Natural killer cell (primary cell): Measurements from ENCODE around the gene MB. TPM values are rescaled to one million over a fixed set of nuclear protein-coding genes. Genes with fewer than 3 reads are reported as not detected.
A peak's percentile ranks its signal among the peaks of the same experiment; 100 is the strongest.

Source experiments
- ATAC-seq, 3 donors: fragments of 150-1000 bp in 2 of 3; fragments of 200-7000 bp in 1 of 3; cut with Tn5 transposase; 1 replicate in 1 of 3; 2 replicates in 2 of 3; pipeline ENCODE4 v1.10.0; 2021; ENCODE audit warnings: mild to moderate bottlenecking in 2 of 3, moderate library complexity in 2 of 3
- DNase-seq, 2 donors: peaks; one replicate each; pipeline versions ENCODE4 v3.0.0 to v3.0.0-alpha.2; 2013 to 2021; ENCODE audit warnings: mixed read lengths in 1 of 2
- H3K27ac ChIP-seq: one replicate; pipeline ENCODE4 v1.5.1; 2013; ENCODE audit warnings: mild to moderate bottlenecking, low read length
- H3K27me3 ChIP-seq: one replicate; pipeline ENCODE4 v1.6.1; 2013; ENCODE audit warnings: low read length; ENCODE audit not compliant: control insufficient read depth, insufficient read depth
- H3K36me3 ChIP-seq: one replicate; pipeline ENCODE4 v1.6.1; 2013; ENCODE audit warnings: low read length; ENCODE audit not compliant: control insufficient read depth, insufficient read depth
- H3K4me1 ChIP-seq: one replicate; pipeline ENCODE4 v1.6.1; 2013; ENCODE audit warnings: low read length; ENCODE audit not compliant: control insufficient read depth, insufficient read depth
- H3K4me3 ChIP-seq: one replicate; pipeline ENCODE4 v1.5.1; 2013; ENCODE audit warnings: low read length
- H3K9me3 ChIP-seq: one replicate; pipeline ENCODE4 v1.6.1; 2013; ENCODE audit warnings: low read length; ENCODE audit not compliant: control insufficient read depth, insufficient read depth
- H3K27ac Mint-ChIP-seq, 2 donors: one replicate each; pipeline ENCODE4 v1.8.0; 2022; ENCODE audit warnings: mild to moderate bottlenecking in 2 of 2, mixed read lengths in 2 of 2, moderate library complexity in 1 of 2
- H3K27me3 Mint-ChIP-seq, 2 donors: one replicate each; pipeline ENCODE4 v1.8.0; 2022; ENCODE audit warnings: low read depth in 2 of 2, mixed read lengths in 2 of 2
- H3K36me3 Mint-ChIP-seq: one replicate; pipeline ENCODE4 v1.8.0; 2022; ENCODE audit warnings: mixed read lengths
- H3K4me1 Mint-ChIP-seq, 2 donors: one replicate each; pipeline ENCODE4 v1.8.0; 2022; ENCODE audit warnings: mixed read lengths in 2 of 2
- H3K4me3 Mint-ChIP-seq: one replicate; pipeline ENCODE4 v1.8.0; 2022; ENCODE audit warnings: mild to moderate bottlenecking, moderate library complexity, mixed read lengths
- H3K9me3 Mint-ChIP-seq, 2 donors: one replicate each; pipeline ENCODE4 v1.8.0; 2022; ENCODE audit warnings: mixed read lengths in 2 of 2
- CTCF ChIP-seq: fragments of 200-600 bp; IDR thresholded peaks from one replicate; pipeline ENCODE4 v1.8.0; 2022; ENCODE audit warnings: antibody characterized with exemption
- WGBS: methylation state at CpG from one replicate; pipeline ENCODE4 v1.1.7; 2013; ENCODE audit warnings: missing lambda C conversion rate; ENCODE audit not compliant: insufficient coverage; 5-methylcytosine and 5-hydroxymethylcytosine counted together
- intact Hi-C: fragments of 100-400 bp; cut with micrococcal nuclease; formaldehyde crosslinking; loops from one replicate; pipeline ENCODE4 v1.14.2; 2022
- total RNA-seq, 4 donors: library from RNA; stranded (reverse); fragments of 120-200 nt in 1 of 4; gene quantifications; one replicate each; pipeline versions ENCODE4 v1.2.3 to v1.2.4, GENCODE V29; 2013 to 2022

MB gene
- total RNA-seq, 3 donors from 2014 or later (not counting 1 experiment from before 2014, with no cell fraction given), result not detected

- intact Hi-C loops, result no loop called here
- Histone ChIP-seq H3K4me3 (no peak overlapping the region), H3K9me3 (no peaks in the 10 kb centered on the region), H3K4me1 (peaks cover 41% of the 10 kb centered on the region), H3K36me3 (peaks cover 55% of the 10 kb centered on the region), H3K27ac (no peak overlapping the region), H3K27me3 (no peaks in the 10 kb centered on the region)
- no peak for TF ChIP-seq CTCF
- H3K27me3 Mint-ChIP-seq, result no peaks in the 10 kb centered on the region
- peaks cover 46% of the 10 kb centered on the region for H3K36me3 Mint-ChIP-seq
- DNase-seq (no peak), ATAC-seq (no peak)
- H3K27ac Mint-ChIP-seq, result peak overlapping the region; percentile 96 to 100
- H3K9me3 Mint-ChIP-seq, result no peaks in the 10 kb centered on the region
- WGBS, result 98% methylated on average over 4 of the region's 5 CpGs
- no peak overlapping the region for H3K4me3 Mint-ChIP-seq
- peaks cover 88 to 90% of the 10 kb centered on the region in 2 donors for H3K4me1 Mint-ChIP-seq
Measured at GRCh38 chr22:35657571-35658312, 40.6 kb upstream of the MB start.

GRCh38 chr22:35656284-35656752 lies 39.2 kb upstream of the MB start:
- H3K36me3 ChIP-seq, result peaks cover 48% of the 10 kb centered on the region
- no peak overlapping the region for H3K4me3 ChIP-seq
- WGBS, result 100% methylated on average over 5 of the region's 5 CpGs
- Mint-ChIP-seq H3K4me3 (no peak overlapping the region), H3K4me1 (peaks cover 76 to 78% of the 10 kb centered on the region in 2 donors), H3K36me3 (peaks cover 46% of the 10 kb centered on the region), H3K9me3 (no peaks in the 10 kb centered on the region), H3K27me3 (no peaks in the 10 kb centered on the region), H3K27ac (peak overlapping the region; percentile 96 to 100)
- no peaks in the 10 kb centered on the region for H3K27me3 ChIP-seq
- H3K9me3 ChIP-seq, result no peaks in the 10 kb centered on the region
- DNase-seq (no peak), ATAC-seq (no peak)
- intact Hi-C loops, result no loop called here
- H3K27ac ChIP-seq, result no peak overlapping the region
- peaks cover 35% of the 10 kb centered on the region for H3K4me1 ChIP-seq
- TF ChIP-seq CTCF, result no peak

- no peak for TF ChIP-seq CTCF
- no CpG with 5 or more reads among the region's 1 CpG for WGBS
- peak overlapping the region; percentile 11 for H3K27ac ChIP-seq
Measured at GRCh38 chr22:35653824-35654223, 36.7 kb upstream of the MB start.

More at GRCh38 chr22:35653824-35654223, 36.7 kb upstream of the MB start:
- Histone ChIP-seq H3K9me3 (no peaks in the 10 kb centered on the region), H3K36me3 (peaks cover 38% of the 10 kb centered on the region), H3K4me1 (peaks cover 30% of the 10 kb centered on the region), H3K27me3 (no peaks in the 10 kb centered on the region), H3K4me3 (no peak overlapping the region)
- H3K27me3 Mint-ChIP-seq, result no peaks in the 10 kb centered on the region
- peak overlapping the region; percentile 9 for H3K4me3 Mint-ChIP-seq
- DNase-seq, result no peak
- intact Hi-C loops, result no loop called here
- ATAC-seq, result no peak
- H3K27ac Mint-ChIP-seq, result peak overlapping the region; percentile 96 to 100
- peaks cover 76 to 80% of the 10 kb centered on the region in 2 donors for H3K4me1 Mint-ChIP-seq
- H3K9me3 Mint-ChIP-seq, result no peaks in the 10 kb centered on the region
- H3K36me3 Mint-ChIP-seq, result peaks cover 44% of the 10 kb centered on the region
